ENCODE results near the gene ULBP3. TPM values are rescaled to one million over a fixed set of nuclear protein-coding genes. Genes with fewer than 3 reads are reported as not detected.

ULBP3 gene
- polyA plus RNA-seq, 1 donor from 2014 or later, result 2.2 TPM

DNA sequence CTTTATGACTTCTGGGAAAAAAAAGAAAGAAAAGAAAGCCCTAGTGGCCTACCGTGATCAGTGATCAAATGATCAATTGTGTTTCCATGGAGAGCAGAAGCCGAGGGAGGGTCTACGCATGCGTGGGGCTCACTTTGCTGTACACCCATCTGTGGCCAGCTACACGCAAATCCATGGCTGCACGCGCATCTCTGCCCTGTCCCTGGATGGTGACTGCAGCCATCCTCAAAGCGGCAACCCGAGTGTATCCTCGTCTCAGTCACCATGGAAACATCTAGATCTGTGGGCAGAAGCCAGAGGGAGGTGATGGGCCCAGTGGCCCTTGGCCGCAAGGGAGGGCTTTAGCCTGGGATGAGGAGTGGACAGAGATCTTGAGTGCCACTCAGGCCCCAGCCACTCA is 785 bp upstream of the ULBP3 start:
- Histone ChIP-seq H3K27me3 (ENCODE audit: insufficient read depth, low read depth, low read length) (peaks cover 9% of the 10 kb centered on the region), H2AFZ (ENCODE audit: low read depth, low read length) (no peak overlapping the region), H3K9me3 (ENCODE audit: low read length) (no peaks in the 10 kb centered on the region), H3K79me2 (replicated peaks; ENCODE audit: insufficient read depth, low read length) (no peaks in the 10 kb centered on the region), H3K36me3 (ENCODE audit: insufficient read depth, low read length) (no peaks in the 10 kb centered on the region), H3K9ac (ENCODE audit: low read length) (no peak overlapping the region), H3K27ac (ENCODE audit: low read length) (no peak overlapping the region), H3K4me2 (ENCODE audit: low read length) (no peak overlapping the region), H3F3A (ENCODE audit: insufficient read depth, low read length, poor library complexity, severe bottlenecking) (no peaks in the 10 kb centered on the region), H4K20me1 (ENCODE audit: insufficient read depth) (no peaks in the 10 kb centered on the region), H3K9me2 (ENCODE audit: insufficient read depth, low read length) (no peaks in the 10 kb centered on the region), H3K4me3 (ENCODE audit: low read length) (no peak overlapping the region)
- no peak for TF ChIP-seq TAF1 (IDR thresholded peaks at IDR 0.05; ENCODE audit: low read depth)
- no peak for TF ChIP-seq EZH2 (IDR thresholded peaks at IDR 0.05; ENCODE audit: borderline replicate concordance, insufficient read depth, low read length, poor library complexity, severe bottlenecking)
- TF ChIP-seq EP300 (conservative IDR thresholded peaks at IDR 0.05; ENCODE audit: poor library complexity, severe bottlenecking), result no peak
- TF ChIP-seq POLR2AphosphoS5 (IDR thresholded peaks at IDR 0.05), result no peak
- TF ChIP-seq, protein P1, sequence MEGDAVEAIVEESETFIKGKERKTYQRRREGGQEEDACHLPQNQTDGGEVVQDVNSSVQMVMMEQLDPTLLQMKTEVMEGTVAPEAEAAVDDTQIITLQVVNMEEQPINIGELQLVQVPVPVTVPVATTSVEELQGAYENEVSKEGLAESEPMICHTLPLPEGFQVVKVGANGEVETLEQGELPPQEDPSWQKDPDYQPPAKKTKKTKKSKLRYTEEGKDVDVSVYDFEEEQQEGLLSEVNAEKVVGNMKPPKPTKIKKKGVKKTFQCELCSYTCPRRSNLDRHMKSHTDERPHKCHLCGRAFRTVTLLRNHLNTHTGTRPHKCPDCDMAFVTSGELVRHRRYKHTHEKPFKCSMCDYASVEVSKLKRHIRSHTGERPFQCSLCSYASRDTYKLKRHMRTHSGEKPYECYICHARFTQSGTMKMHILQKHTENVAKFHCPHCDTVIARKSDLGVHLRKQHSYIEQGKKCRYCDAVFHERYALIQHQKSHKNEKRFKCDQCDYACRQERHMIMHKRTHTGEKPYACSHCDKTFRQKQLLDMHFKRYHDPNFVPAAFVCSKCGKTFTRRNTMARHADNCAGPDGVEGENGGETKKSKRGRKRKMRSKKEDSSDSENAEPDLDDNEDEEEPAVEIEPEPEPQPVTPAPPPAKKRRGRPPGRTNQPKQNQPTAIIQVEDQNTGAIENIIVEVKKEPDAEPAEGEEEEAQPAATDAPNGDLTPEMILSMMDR (IDR thresholded peaks at IDR 0.05; ENCODE audit: poor library complexity, severe bottlenecking), result no peak
- no peak for TF ChIP-seq RAD21 (conservative IDR thresholded peaks at IDR 0.05)
- no peak for TF ChIP-seq MXI1 (conservative IDR thresholded peaks at IDR 0.05; ENCODE audit: poor library complexity, severe bottlenecking)
- TF ChIP-seq SMC3 (conservative IDR thresholded peaks at IDR 0.05; ENCODE audit: poor library complexity), result no peak
- TF ChIP-seq, protein P2, sequence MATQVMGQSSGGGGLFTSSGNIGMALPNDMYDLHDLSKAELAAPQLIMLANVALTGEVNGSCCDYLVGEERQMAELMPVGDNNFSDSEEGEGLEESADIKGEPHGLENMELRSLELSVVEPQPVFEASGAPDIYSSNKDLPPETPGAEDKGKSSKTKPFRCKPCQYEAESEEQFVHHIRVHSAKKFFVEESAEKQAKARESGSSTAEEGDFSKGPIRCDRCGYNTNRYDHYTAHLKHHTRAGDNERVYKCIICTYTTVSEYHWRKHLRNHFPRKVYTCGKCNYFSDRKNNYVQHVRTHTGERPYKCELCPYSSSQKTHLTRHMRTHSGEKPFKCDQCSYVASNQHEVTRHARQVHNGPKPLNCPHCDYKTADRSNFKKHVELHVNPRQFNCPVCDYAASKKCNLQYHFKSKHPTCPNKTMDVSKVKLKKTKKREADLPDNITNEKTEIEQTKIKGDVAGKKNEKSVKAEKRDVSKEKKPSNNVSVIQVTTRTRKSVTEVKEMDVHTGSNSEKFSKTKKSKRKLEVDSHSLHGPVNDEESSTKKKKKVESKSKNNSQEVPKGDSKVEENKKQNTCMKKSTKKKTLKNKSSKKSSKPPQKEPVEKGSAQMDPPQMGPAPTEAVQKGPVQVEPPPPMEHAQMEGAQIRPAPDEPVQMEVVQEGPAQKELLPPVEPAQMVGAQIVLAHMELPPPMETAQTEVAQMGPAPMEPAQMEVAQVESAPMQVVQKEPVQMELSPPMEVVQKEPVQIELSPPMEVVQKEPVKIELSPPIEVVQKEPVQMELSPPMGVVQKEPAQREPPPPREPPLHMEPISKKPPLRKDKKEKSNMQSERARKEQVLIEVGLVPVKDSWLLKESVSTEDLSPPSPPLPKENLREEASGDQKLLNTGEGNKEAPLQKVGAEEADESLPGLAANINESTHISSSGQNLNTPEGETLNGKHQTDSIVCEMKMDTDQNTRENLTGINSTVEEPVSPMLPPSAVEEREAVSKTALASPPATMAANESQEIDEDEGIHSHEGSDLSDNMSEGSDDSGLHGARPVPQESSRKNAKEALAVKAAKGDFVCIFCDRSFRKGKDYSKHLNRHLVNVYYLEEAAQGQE (IDR thresholded peaks at IDR 0.05; ENCODE audit: borderline replicate concordance), result no peak

GRCh38 chr6:150068151-150068550 is 770 bp downstream of the ULBP3 start:
- H3K9me3 ChIP-seq (ENCODE audit: low read length), result no peaks in the 10 kb centered on the region
- H3K36me3 ChIP-seq (ENCODE audit: insufficient read depth, low read length), result no peaks in the 10 kb centered on the region
- no peaks in the 10 kb centered on the region for H3K9me2 ChIP-seq (ENCODE audit: insufficient read depth, low read length)
- no peak overlapping the region for H3K27ac ChIP-seq (ENCODE audit: low read length)
- TF ChIP-seq, protein P1 (IDR thresholded peaks at IDR 0.05; ENCODE audit: poor library complexity, severe bottlenecking), result no peak
- TF ChIP-seq MXI1 (conservative IDR thresholded peaks at IDR 0.05; ENCODE audit: poor library complexity, severe bottlenecking), result no peak
- TF ChIP-seq EP300 (conservative IDR thresholded peaks at IDR 0.05; ENCODE audit: poor library complexity, severe bottlenecking), result no peak
- TF ChIP-seq, protein P2 (IDR thresholded peaks at IDR 0.05; ENCODE audit: borderline replicate concordance), result no peak
- no peak for TF ChIP-seq POLR2AphosphoS5 (IDR thresholded peaks at IDR 0.05)
- no peak for TF ChIP-seq TAF1 (IDR thresholded peaks at IDR 0.05; ENCODE audit: low read depth)
- no peak for TF ChIP-seq RAD21 (conservative IDR thresholded peaks at IDR 0.05)
- no peak overlapping the region for H2AFZ ChIP-seq (ENCODE audit: low read depth, low read length)
- no peaks in the 10 kb centered on the region for H4K20me1 ChIP-seq (ENCODE audit: insufficient read depth)
- peaks cover 9% of the 10 kb centered on the region for H3K27me3 ChIP-seq (ENCODE audit: insufficient read depth, low read depth, low read length)
- peak overlapping the region; percentile 51 for H3K4me2 ChIP-seq (ENCODE audit: low read length)
- H3K9ac ChIP-seq (ENCODE audit: low read length), result peak overlapping the region; percentile 69
- no peaks in the 10 kb centered on the region for H3F3A ChIP-seq (ENCODE audit: insufficient read depth, low read length, poor library complexity, severe bottlenecking)
- H3K79me2 ChIP-seq (replicated peaks; ENCODE audit: insufficient read depth, low read length), result no peaks in the 10 kb centered on the region
- peak overlapping the region; percentile 86 for H3K4me3 ChIP-seq (ENCODE audit: low read length)
